Left hindlimb (tissue), 1 donor: ENCODE data around the gene AGBL4.

Source experiments
- DNase-seq: peaks from one replicate; pipeline ENCODE4 v3.0.0-alpha.2; 2018

Gene AGBL4

DNA sequence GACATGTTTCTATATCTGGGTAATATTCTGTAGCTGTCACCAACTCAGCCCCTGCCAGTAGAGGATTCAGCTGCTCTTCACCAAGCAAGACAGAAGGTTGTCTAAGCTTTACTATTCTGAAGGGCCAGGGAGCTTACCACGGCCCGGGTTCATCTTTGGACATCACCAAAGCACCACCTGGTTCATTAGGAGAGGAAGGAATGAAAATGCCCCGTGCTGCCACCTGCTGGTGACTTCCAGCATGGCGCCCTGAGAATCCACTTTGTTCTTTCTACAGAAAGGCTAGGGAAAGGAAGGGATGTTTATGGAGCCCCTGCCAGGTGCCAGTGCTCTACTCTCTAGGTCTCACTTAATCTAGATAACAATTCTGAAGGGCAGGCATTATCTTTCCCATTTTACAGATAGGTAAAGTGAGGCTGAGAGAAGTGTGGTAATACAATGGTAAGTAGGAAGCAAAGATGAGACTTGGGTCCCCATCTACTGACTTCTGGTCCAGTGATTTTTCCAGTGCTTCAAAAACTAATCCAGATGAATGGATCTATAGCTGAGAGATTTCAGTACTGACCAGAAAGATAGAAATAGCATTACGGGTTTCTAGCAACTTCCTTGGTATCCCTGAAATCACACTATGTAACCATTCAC, 1326.6 kb downstream of the AGBL4 start:
- DNase-seq: peak; percentile 51

- DNase-seq: no peak
Observed at GRCh38 chr1:48695161-48695560, 1328.6 kb downstream of the AGBL4 start.

GRCh38 chr1:48693674-48694320, 1330.0 kb downstream of the AGBL4 start:
- DNase-seq: no peak

- no peak for DNase-seq
Observed at GRCh38 chr1:48693180-48693579, 1330.6 kb downstream of the AGBL4 start.

DNA sequence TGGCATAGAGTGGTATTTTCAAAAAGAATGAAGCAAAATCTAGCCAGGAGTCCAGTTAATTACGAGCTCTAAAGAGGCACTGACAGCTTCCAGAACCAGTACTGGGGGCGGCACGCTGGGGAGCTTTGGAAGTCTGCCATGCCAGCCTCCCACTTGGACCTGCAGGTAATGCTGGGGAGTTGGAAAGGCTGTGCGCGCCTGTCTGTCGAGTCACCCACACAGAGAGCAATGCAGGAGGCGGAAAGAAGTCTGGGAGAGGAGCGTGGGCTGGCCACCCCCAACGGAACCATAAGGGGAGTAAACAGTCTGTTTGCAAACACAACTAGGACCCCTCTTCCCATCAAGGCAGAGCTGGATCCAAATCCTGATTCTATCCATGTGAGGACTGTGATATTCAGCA, 1331.5 kb downstream of the AGBL4 start:
- DNase-seq: no peak

- no peak for DNase-seq
Observed at GRCh38 chr1:48691429-48692001, 1332.2 kb downstream of the AGBL4 start.

DNA sequence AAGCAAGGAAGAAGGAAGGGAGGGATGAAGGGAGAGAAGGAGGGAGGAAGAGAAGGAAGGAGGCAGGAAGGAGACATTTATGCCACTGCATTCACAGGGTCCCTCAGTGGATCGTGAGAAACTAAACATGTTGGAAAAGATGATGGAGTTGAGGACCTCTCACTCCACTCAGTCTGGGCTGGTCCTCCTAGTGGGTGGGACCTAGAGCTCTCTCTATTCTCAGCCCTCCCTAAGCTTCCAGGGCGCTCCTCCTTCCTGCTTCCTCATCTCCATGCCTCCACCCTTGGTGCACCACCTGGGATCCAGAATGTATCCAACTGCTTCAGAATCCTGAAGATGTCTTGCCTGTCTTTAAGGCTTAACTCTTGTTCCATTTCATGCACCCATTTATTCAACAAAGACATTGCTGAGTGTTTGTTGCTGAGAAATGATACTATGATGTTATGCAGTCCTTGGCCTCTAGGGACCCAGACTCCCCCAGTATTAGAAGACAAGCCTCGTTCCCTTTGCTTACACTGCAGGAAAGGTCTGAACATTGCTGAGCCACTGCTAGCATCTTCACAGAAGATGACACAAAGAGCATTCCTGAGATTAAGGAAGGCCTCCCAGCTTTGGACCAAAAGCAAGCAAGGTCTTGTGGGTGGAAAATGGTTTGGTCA, 1335.5 kb downstream of the AGBL4 start:
- DNase-seq: no peak

DNA sequence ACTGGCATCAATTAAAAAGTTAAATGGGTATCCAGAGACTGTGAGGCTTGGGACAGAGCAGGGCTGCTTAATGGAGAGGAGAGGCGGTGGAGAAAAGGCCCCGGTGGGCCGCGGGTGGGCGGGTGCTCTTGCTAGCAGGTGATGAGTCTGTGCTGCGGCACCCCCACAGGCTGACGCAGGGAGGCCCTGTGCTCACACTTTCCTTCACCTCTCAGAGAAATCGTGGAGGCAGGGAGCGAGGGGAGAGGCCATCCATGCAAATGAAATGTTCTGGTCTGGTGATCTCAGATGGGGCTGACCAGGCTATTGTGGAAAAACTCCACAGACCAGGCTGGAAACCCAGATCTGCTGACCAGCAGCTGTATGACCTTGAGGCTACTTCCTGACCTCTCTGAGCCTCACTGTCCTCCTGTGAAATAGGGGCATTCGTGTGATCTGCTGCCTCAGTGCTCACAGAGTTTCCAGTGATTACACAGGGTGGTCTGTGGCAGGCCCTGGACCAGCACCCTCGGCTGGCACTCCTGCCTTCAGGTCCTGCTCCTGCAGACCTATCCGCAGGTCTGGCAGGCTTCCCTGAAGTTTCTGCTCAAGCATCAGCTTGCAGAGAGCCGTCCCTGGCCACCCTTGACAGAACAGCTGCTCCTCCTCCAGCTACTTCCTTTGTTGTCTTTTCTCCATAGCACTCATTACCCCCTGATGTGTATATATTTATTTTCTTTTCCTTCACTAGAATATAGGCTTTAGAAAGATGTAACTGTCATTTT, 1336.3 kb downstream of the AGBL4 start:
- no peak for DNase-seq

DNA sequence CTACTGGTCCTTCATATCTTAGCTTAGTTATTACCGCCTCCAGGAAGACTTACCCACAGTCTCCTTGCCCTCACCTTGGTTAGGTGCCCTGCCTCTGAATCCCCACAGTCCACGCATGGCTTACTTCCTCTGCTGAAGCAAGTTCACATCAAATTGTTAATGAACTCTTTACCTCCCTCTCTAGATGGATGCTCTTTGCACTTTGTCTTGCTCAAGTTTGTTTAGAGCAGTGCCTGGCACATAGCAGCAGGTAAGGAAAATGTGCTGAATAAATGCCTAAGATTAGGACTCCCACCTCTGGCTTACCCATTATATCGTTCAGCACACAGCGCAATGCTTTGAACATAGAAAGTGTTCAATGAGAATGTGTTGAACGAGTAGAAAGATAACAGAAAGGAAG, 1337.6 kb downstream of the AGBL4 start:
- no peak for DNase-seq

DNA sequence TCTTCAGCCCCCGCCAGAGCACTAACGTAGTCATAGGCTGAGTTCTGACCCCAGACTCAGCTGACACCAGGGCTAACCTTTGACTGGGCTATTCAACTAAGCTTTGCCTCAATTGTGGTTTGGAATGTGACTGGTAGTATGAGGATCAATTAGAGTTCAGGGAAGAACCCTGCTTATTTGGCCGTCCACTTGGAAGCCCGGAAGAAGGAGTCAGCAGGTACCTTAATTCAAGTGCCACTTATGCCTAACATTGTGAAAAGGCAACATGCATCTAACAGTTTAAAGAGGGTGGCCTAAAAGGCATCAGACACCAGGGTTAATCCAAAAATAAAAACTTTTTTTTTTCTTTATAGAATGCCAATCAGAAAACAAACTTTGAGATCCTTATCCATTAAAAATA, 1339.4 kb downstream of the AGBL4 start:
- DNase-seq: no peak

GRCh38 chr1:48683839-48684238, 1339.9 kb downstream of the AGBL4 start:
- no peak for DNase-seq

GRCh38 chr1:48681476-48682305, 1342.1 kb downstream of the AGBL4 start:
- no peak for DNase-seq

DNA sequence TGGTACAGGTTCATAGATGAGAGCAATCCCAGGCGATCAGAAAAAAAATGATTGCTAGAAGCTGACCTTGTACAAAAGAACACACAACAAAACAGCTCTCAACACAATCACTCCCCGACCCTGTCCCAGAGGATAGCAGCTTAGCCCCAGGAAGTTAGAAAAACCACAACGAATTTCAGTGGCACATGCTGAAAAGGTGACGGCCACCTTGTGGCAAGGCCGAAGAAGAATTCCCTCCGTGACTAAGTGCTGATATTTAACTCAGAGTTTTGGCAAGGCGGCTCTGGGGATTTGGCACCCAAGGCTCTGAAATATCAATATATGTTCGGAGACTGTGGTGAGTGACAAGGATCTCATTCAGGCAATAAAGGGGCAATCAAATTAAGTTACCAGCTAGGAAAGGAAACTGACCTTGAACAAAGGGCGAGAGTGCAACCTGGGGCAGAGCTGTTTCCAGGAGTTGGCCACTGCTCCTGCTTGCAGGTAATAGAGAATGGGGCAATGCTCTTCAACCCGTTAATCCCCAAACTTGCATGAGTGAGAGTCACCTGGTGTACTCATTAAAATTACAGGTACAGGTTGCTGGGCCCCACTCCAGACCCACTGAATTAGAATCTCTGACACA, 1343.2 kb downstream of the AGBL4 start:
- DNase-seq: no peak

DNA sequence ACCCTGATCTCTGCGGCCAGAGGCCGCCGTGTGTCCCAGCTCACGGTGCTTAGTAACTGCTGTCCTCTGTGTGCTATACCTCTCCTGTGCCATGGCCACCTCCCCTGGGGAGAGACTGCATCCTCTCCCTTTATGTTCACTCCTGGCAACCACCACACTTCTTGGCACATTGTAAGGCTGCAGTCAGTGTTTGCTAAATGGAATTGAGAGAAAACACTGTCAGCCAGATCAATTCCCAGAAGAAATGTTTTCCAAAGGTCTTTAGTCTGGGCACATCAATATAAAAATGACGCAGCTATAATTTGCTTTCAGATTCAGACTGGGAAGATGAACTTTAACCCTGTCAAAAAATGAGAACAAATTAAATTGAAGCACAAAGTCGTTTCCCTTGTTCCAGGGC, 1343.9 kb downstream of the AGBL4 start:
- DNase-seq: no peak

DNA sequence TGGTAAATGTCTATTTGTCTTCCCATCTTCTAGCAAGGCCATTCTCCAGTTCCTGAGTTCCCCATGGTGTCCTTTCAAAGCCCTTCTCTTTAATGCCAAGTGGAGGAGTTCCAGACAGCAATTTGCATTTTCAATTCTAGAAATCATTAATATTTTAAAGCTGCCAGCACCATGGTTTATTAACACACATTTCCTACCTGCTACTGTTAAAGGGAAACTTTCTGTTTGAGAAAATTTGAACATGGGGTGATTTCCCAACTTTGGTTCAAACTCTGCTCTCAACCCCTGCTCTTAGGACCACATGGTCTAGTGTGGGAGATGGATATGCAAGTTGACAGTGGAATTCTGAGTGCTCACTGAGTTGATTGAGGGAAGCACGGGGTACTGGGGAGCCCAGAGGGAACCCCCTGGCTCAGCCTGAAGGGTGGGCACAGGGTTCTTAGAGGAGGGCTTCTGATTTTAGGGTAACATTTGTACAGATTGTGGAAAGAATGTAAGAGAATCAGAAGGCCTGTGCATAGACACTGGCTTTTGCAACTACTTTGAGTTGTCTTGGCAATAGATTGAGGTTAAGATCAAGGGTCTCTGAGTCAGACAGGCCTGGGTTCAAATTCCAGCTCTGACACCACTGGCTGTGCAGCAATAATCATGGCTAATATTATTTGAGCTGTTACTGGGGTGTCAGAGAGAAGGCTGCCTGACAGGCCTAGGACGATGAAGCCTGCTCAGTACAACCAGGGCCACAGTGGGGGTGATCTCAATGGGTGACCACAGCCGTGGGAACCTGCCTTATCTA, 1344.8 kb downstream of the AGBL4 start:
- DNase-seq: no peak

DNA sequence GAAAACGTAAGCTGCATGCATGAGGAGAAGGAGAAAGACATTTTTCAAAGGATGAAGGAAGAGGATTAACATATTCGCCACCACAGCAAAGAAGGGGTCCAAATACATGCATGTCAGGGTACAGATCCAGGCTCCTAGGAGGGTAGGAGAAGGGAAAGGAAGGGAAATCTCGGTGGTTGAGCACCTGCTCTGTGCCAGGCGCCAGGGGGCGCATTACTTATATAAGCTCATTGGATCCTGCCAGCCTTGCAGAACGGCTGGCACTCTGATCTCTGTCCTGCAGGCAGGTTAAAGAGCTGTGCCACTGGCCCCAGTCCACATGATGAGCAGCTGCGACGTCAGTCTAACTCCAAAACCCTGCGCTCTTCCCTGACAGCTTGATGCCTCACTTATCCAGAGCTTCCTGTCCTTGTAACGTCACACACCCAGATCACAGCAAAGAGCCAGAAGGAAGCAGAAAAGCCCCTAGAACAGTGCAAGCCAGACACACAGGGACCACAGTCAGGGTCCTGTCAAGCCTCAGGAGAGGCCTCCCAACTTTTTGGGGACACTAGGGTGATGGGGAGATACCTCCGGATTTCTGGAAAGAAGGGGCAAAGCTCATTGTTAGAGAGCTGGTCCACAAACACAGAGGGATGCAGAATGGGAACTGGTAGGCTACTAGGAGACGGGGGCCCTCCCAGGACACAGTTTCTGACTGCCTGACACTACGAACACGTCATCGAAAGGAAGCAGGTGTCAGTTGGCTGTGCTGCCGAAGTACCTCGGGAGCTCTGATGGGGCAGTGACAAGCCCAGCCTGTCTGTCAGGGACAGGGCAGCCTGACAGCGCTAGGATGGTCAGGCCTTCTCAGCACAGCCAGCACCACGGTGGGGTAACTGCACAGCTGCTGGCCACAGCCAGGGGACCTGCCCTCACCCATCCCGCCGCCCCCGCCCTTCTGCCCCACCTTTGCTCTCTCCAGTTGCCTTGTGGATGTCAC, 1346.2 kb downstream of the AGBL4 start:
- peak; percentile 71 for DNase-seq

- no peak for DNase-seq
Observed at GRCh38 chr1:48676822-48677221, 1346.9 kb downstream of the AGBL4 start.

- DNase-seq: no peak
Observed at GRCh38 chr1:48676376-48676775, 1347.4 kb downstream of the AGBL4 start.

GRCh38 chr1:48675251-48675650, 1348.5 kb downstream of the AGBL4 start:
- no peak for DNase-seq

- DNase-seq: no peak
Observed at GRCh38 chr1:48674641-48675040, 1349.1 kb downstream of the AGBL4 start.
